Mammary epithelial cell (primary cell): ENCODE measurements around the gene PSTK.

Experiments
- CTCF ChIP-seq, 2 donors: IDR thresholded peaks in 1 of 2; conservative IDR thresholded peaks in 1 of 2; 2 replicates each; pipeline ENCODE4 v1.5.1; 2011 to 2012; ENCODE audit warnings: inconsistent platforms in 2 of 2, low read length in 2 of 2, mild to moderate bottlenecking in 2 of 2, control low read depth in 1 of 2, low read depth in 1 of 2; ENCODE audit not compliant: insufficient read depth in 1 of 2; ENCODE audit errors: extremely low read depth in 1 of 2
- EZH2 ChIP-seq: IDR thresholded peaks from 2 replicates; pipeline ENCODE4 v1.6.1; 2012; ENCODE audit warnings: low read length, inconsistent platforms, borderline replicate concordance

- TF ChIP-seq EZH2 (no peak), CTCF (conservative IDR thresholded peaks at IDR 0.05 in 1 of 2, IDR thresholded peaks at IDR 0.05 in 1 of 2; ENCODE audit: extremely low read depth in 1 of 2, insufficient read depth in 1 of 2, low read depth in 1 of 2, low read length in 2 of 2) (no peak)
Measured at GRCh38 chr10:123000155-123000554, 20.0 kb downstream of the PSTK start.
